ENCODE results near the gene TMEM201. TPM values are rescaled to one million over a fixed set of nuclear protein-coding genes. Genes with fewer than 3 reads are reported as not detected.

Gene TMEM201
- total and polyA plus RNA-seq, 2 of the 8 experiments (the other 6 are each of a cell fraction or from before 2014, with no cell fraction given): 8.2 to 27.1 TPM

DNA sequence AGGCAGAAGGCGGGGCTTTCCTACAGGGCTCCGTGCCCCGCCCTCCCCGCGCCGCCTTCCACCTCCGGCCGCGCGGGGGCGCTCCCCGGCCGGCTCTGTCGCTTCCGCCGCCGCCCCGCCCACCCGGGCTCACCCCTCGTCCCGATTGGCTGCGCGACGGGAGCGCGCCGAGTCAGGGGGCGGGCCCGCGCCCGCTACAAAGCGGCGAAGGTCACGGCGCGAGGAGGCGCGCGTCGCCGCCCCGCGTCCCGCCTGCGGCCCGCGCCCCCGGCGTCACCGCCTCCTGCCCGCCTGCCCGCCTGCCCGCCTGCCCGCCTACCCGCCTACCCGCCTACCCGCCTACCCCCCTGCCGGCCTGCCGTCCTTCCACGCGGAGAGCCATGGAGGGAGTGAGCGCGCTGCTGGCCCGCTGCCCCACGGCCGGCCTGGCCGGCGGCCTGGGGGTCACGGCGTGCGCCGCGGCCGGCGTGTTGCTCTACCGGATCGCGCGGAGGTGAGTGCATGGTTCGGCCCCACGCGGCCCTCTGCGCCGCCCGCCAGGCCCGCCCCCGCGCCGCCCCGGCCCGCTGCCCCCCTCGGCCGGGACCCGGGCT, at the start of gene TMEM201 (continued):
- no peak for TF ChIP-seq ATF3 (IDR thresholded peaks at IDR 0.05; ENCODE audit: insufficient read depth, low read depth, low read length)
- TF ChIP-seq CHD2 (IDR thresholded peaks at IDR 0.05; ENCODE audit: low read length): no peak
- no peak for TF ChIP-seq SRF (IDR thresholded peaks at IDR 0.05; ENCODE audit: low read depth, low read length)
- TF ChIP-seq POLR2A (IDR thresholded peaks at IDR 0.05; ENCODE audit: control extremely low read depth in 1 of 2, low read depth in 2 of 2, low read length in 2 of 2): no peak; a peak in 1 of 3 replicates
- no peak for TF ChIP-seq SAP30 (IDR thresholded peaks at IDR 0.05; ENCODE audit: insufficient read depth, insufficient replicate concordance, low read length)
- TF ChIP-seq TEAD4 (IDR thresholded peaks at IDR 0.05; ENCODE audit: low read depth, low read length): no peak
- TF ChIP-seq TBP (IDR thresholded peaks at IDR 0.05; ENCODE audit: low read depth, low read length): 0 out of 2 replicates have a peak, but pooled peaks have one; percentile 5
- no peak for TF ChIP-seq E2F6 (IDR thresholded peaks at IDR 0.05)
- TF ChIP-seq NRF1 (IDR thresholded peaks at IDR 0.05; ENCODE audit: low read depth, low read length): no peak
- TF ChIP-seq RBBP5 (IDR thresholded peaks at IDR 0.05; ENCODE audit: borderline replicate concordance, low read depth, low read length): peak; percentile 39; the same call in 1 of the 2 replicates
- TF ChIP-seq YY1 (IDR thresholded peaks at IDR 0.05; ENCODE audit: low read depth, low read length): no peak
- no peak for TF ChIP-seq JUN (IDR thresholded peaks at IDR 0.05; ENCODE audit: low read depth, low read length)
- TF ChIP-seq, protein P1, sequence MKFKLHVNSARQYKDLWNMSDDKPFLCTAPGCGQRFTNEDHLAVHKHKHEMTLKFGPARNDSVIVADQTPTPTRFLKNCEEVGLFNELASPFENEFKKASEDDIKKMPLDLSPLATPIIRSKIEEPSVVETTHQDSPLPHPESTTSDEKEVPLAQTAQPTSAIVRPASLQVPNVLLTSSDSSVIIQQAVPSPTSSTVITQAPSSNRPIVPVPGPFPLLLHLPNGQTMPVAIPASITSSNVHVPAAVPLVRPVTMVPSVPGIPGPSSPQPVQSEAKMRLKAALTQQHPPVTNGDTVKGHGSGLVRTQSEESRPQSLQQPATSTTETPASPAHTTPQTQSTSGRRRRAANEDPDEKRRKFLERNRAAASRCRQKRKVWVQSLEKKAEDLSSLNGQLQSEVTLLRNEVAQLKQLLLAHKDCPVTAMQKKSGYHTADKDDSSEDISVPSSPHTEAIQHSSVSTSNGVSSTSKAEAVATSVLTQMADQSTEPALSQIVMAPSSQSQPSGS (IDR thresholded peaks at IDR 0.05; ENCODE audit: low read length): no peak
- no peak for TF ChIP-seq MAX (IDR thresholded peaks at IDR 0.05)
- no peak for TF ChIP-seq SIX5 (IDR thresholded peaks at IDR 0.05; ENCODE audit: low read depth, low read length)
- no peak for TF ChIP-seq POLR2AphosphoS5 (IDR thresholded peaks at IDR 0.05; ENCODE audit: low read depth, low read length)
- TF ChIP-seq MAFK (IDR thresholded peaks at IDR 0.05; ENCODE audit: low read depth, low read length): no peak
- TF ChIP-seq, protein P2, sequence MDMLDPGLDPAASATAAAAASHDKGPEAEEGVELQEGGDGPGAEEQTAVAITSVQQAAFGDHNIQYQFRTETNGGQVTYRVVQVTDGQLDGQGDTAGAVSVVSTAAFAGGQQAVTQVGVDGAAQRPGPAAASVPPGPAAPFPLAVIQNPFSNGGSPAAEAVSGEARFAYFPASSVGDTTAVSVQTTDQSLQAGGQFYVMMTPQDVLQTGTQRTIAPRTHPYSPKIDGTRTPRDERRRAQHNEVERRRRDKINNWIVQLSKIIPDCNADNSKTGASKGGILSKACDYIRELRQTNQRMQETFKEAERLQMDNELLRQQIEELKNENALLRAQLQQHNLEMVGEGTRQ (IDR thresholded peaks at IDR 0.05; ENCODE audit: low read length): no peak
- TF ChIP-seq BACH1 (IDR thresholded peaks at IDR 0.05; ENCODE audit: low read length): no peak
- no peak for TF ChIP-seq EZH2 (IDR thresholded peaks at IDR 0.05; ENCODE audit: low read depth, low read length, severe bottlenecking)
- TF ChIP-seq POU5F1 (IDR thresholded peaks at IDR 0.05; ENCODE audit: low read depth, low read length): no peak
- TF ChIP-seq NANOG (IDR thresholded peaks at IDR 0.05; ENCODE audit: insufficient read depth, low read depth, low read length, poor library complexity, severe bottlenecking): no peak
